HUES64 (cell line): ENCODE results near the gene PSMG1.
"Not testable (repeated sequence)": the region's sequence is repeated elsewhere in the genome, so short reads cannot be mapped to it uniquely, and the experiment has no call there.

Source experiments
- H3K27ac ChIP-seq: 2 replicates; pipeline ENCODE4 v1.7.0; 2013; ENCODE audit warnings: low read depth, low read length, inconsistent platforms
- H3K27me3 ChIP-seq: 2 replicates; pipeline ENCODE4 v1.6.1; 2013; ENCODE audit warnings: mild to moderate bottlenecking, low read length; ENCODE audit not compliant: insufficient read depth
- H3K36me3 ChIP-seq: 2 replicates; pipeline ENCODE4 v1.6.1; 2013; ENCODE audit warnings: mild to moderate bottlenecking, low read length; ENCODE audit not compliant: insufficient read depth
- H3K4me1 ChIP-seq: 2 replicates; pipeline ENCODE4 v1.6.1; 2013; ENCODE audit warnings: mild to moderate bottlenecking, low read length, moderate library complexity; ENCODE audit not compliant: insufficient read depth
- H3K4me3 ChIP-seq: 2 replicates; pipeline ENCODE4 v1.5.1; 2013; ENCODE audit warnings: mild to moderate bottlenecking, low read length, moderate library complexity
- H3K9ac ChIP-seq: 2 replicates; pipeline ENCODE4 v1.6.1; 2013; ENCODE audit warnings: mild to moderate bottlenecking, low read depth, low read length
- H3K9me3 ChIP-seq: 2 replicates; pipeline ENCODE4 v1.6.1; 2013; ENCODE audit warnings: low read depth, low read length; ENCODE audit not compliant: insufficient read depth
- WGBS: fragments of 150-250, 120-280 bp; methylation state at CpG from one replicate; pipeline ENCODE4 v1.1.7; 2013; ENCODE audit warnings: missing lambda C conversion rate; 5-methylcytosine and 5-hydroxymethylcytosine counted together

The PSMG1 gene

GRCh38 chr21:39136138-39136537, 47.1 kb downstream of the PSMG1 start:
- not testable (repeated sequence) for H3K4me1 ChIP-seq, H3K9ac ChIP-seq, H3K27me3 ChIP-seq, H3K27ac ChIP-seq, H3K4me3 ChIP-seq, H3K9me3 ChIP-seq, H3K36me3 ChIP-seq
- WGBS = 95% methylated on average over 6 of the region's 8 CpGs

GRCh38 chr21:39134288-39134810, 48.9 kb downstream of the PSMG1 start:
- Histone ChIP-seq H3K27ac (no peak overlapping the region), H3K9me3 (no peaks in the 10 kb centered on the region), H3K9ac (no peak overlapping the region), H3K27me3 (no peaks in the 10 kb centered on the region), H3K4me1 (peaks cover 10% of the 10 kb centered on the region), H3K36me3 (no peaks in the 10 kb centered on the region), H3K4me3 (no peak overlapping the region)
- 92% methylated on average over 15 of the region's 15 CpGs for WGBS

- H3K4me1 ChIP-seq = peaks cover 2% of the 10 kb centered on the region
Observed at GRCh38 chr21:39132248-39132647, 51.0 kb downstream of the PSMG1 start.

GRCh38 chr21:39131791-39132190, 51.5 kb downstream of the PSMG1 start:
- Histone ChIP-seq H3K9me3 (no peaks in the 10 kb centered on the region), H3K36me3 (no peaks in the 10 kb centered on the region), H3K4me3 (no peak overlapping the region), H3K27me3 (no peaks in the 10 kb centered on the region), H3K27ac (no peak overlapping the region), H3K4me1 (no peaks in the 10 kb centered on the region), H3K9ac (no peak overlapping the region)
- 100% methylated on average over 1 of the region's 1 CpG for WGBS

More at GRCh38 chr21:39132248-39132647, 51.0 kb downstream of the PSMG1 start:
- H3K9me3 ChIP-seq = no peaks in the 10 kb centered on the region
- H3K9ac ChIP-seq = no peak overlapping the region
- H3K36me3 ChIP-seq = no peaks in the 10 kb centered on the region
- no peaks in the 10 kb centered on the region for H3K27me3 ChIP-seq
- no peak overlapping the region for H3K4me3 ChIP-seq
- no peak overlapping the region for H3K27ac ChIP-seq
- WGBS = 89% methylated on average over 3 of the region's 3 CpGs

- no peaks in the 10 kb centered on the region for H3K9me3 ChIP-seq
- no peaks in the 10 kb centered on the region for H3K4me1 ChIP-seq
- H3K9ac ChIP-seq = no peak overlapping the region
- H3K4me3 ChIP-seq = no peak overlapping the region
- WGBS = 87% methylated on average over 8 of the region's 8 CpGs
- no peak overlapping the region for H3K27ac ChIP-seq
- H3K27me3 ChIP-seq = no peaks in the 10 kb centered on the region
- H3K36me3 ChIP-seq = no peaks in the 10 kb centered on the region
Observed at GRCh38 chr21:39127506-39127905, 55.7 kb downstream of the PSMG1 start.

GRCh38 chr21:39126486-39126806, 56.8 kb downstream of the PSMG1 start:
- H3K27ac ChIP-seq = no peak overlapping the region
- WGBS = 82% methylated on average over 4 of the region's 4 CpGs
- no peaks in the 10 kb centered on the region for H3K4me1 ChIP-seq
- no peaks in the 10 kb centered on the region for H3K9me3 ChIP-seq
- H3K36me3 ChIP-seq = no peaks in the 10 kb centered on the region
- H3K4me3 ChIP-seq = no peak overlapping the region
- H3K9ac ChIP-seq = no peak overlapping the region
- H3K27me3 ChIP-seq = no peaks in the 10 kb centered on the region

- Histone ChIP-seq H3K27ac (no peak overlapping the region), H3K4me3 (no peak overlapping the region), H3K36me3 (no peaks in the 10 kb centered on the region), H3K4me1 (no peaks in the 10 kb centered on the region), H3K9ac (no peak overlapping the region), H3K27me3 (no peaks in the 10 kb centered on the region), H3K9me3 (no peaks in the 10 kb centered on the region)
- WGBS = 45% methylated on average over 7 of the region's 7 CpGs
Observed at GRCh38 chr21:39125752-39126485, 57.3 kb downstream of the PSMG1 start.
